Measurements from ENCODE around the gene CGB3. TPM values are rescaled to one million over a fixed set of nuclear protein-coding genes. Genes with fewer than 3 reads are reported as not detected.
"Not testable (repeated sequence)": the region's sequence is repeated elsewhere in the genome, so short reads cannot be mapped to it uniquely, and the experiment has no call there.

CGB3 gene
- total and polyA plus RNA-seq, 10 donors: not detected

DNA sequence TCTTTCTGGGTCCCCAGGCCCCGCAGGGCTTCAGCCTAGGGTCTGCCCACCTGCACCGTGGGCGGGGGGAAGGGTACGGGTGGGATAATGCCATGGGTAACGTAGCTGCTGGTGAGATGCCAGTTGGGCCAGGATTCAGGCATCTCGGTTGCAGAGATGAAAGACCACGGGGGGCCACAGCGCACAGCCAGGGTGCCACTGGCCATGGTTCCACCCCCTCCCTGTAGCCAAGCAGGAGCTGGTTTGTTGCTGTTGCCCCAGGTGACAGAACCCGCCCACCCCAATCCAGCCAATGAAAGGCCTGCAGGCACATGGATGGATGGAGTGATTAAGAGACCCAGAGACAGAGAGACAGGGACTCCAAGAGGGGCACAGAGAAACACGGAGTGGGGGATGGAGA, 34.4 kb upstream of the CGB3 start:
- WGBS, 5 donors: 44 to 62% (median 48%) methylated on average over 8 to 10 of the region's 10 CpGs
- Histone ChIP-seq H3K27ac (no peak overlapping the region), H3K36me3 (no peaks in the 10 kb centered on the region), H3K27me3 (replicated peaks in 1 of 7) (peaks cover 0 to 85% (median 36%) of the 10 kb centered on the region in 7 donors), H3K4me1 (peaks cover 14 to 30% (median 23%) of the 10 kb centered on the region in 6 donors), H3K4me3 (no peak overlapping the region), H3K9me3 (no peaks in the 10 kb centered on the region)
- intact Hi-C loops (cut with DNase I; ENCODE audit: low total_unique reads): no loop called here
- TF ChIP-seq POLR2AphosphoS5 (IDR thresholded peaks at IDR 0.05): no peak
- TF ChIP-seq, protein P1, sequence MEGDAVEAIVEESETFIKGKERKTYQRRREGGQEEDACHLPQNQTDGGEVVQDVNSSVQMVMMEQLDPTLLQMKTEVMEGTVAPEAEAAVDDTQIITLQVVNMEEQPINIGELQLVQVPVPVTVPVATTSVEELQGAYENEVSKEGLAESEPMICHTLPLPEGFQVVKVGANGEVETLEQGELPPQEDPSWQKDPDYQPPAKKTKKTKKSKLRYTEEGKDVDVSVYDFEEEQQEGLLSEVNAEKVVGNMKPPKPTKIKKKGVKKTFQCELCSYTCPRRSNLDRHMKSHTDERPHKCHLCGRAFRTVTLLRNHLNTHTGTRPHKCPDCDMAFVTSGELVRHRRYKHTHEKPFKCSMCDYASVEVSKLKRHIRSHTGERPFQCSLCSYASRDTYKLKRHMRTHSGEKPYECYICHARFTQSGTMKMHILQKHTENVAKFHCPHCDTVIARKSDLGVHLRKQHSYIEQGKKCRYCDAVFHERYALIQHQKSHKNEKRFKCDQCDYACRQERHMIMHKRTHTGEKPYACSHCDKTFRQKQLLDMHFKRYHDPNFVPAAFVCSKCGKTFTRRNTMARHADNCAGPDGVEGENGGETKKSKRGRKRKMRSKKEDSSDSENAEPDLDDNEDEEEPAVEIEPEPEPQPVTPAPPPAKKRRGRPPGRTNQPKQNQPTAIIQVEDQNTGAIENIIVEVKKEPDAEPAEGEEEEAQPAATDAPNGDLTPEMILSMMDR (IDR thresholded peaks at IDR 0.05 in 8 of 11, conservative IDR thresholded peaks at IDR 0.05 in 3 of 11): no peak
- TF ChIP-seq POLR2A (IDR thresholded peaks at IDR 0.05): no peak
- no peak for DNase-seq

DNA sequence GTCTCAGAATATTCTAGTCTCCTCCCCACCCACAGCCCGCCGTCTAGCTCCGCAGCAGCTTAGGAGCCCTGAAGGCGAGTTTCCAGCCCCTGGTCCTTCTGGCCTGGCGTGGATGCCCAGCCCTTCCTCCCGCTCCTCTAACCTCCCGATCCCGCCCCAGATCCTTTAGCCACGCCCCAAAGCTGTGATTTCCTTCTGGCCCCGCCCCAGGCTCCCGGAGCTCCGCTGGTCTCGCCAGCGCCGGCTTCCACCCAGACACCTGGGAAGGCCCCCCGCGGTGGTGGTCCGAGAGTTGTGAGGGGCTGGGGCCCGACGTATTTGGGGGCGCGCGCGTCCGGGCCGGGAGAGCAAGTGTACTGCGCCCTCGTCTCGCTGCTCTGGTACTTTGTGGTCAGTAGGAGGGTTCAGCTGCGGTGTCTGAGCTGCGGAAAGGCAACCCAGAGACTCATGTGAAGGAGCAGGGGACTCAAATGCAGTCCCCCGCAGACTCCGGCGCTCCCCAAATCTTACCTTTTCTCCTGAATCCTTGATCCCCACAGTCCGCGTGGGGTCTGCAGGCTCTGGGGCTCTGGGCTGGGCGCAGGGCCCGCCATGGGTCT, 33.6 kb upstream of the CGB3 start, which contains the start of gene CGB7:
Gene CGB7, minus strand, starts transcription at position 114 of the 599 bp plus-strand sequence. CDS start 2,374 bp downstream, outside the sequence.
- no peaks in the 10 kb centered on the region for H3K9me3 ChIP-seq
- H3K4me3 ChIP-seq: peak within 1 kb of the TSS; percentile 33 to 73 (median 51)
- intact Hi-C loops (cut with DNase I; ENCODE audit: low total_unique reads): no loop called here
- no peak within 1 kb of the TSS for H3K27ac ChIP-seq
- 4 to 10% (median 6%) methylated on average over 17 to 38 of the region's 38 CpGs for WGBS, 5 donors
- TF ChIP-seq POLR2AphosphoS5 (IDR thresholded peaks at IDR 0.05) (peak in 1 of 3 donors; percentile 14), POLR2A (IDR thresholded peaks at IDR 0.05) (no peak)
- no peaks in the 10 kb centered on the region for H3K36me3 ChIP-seq
- peaks cover 0 to 77% (median 33%) of the 10 kb centered on the region in 7 donors for H3K27me3 ChIP-seq (replicated peaks in 1 of 7)
- peak; percentile 79 for DNase-seq
- peaks cover 14 to 30% (median 23%) of the 10 kb centered on the region in 6 donors for H3K4me1 ChIP-seq

DNA sequence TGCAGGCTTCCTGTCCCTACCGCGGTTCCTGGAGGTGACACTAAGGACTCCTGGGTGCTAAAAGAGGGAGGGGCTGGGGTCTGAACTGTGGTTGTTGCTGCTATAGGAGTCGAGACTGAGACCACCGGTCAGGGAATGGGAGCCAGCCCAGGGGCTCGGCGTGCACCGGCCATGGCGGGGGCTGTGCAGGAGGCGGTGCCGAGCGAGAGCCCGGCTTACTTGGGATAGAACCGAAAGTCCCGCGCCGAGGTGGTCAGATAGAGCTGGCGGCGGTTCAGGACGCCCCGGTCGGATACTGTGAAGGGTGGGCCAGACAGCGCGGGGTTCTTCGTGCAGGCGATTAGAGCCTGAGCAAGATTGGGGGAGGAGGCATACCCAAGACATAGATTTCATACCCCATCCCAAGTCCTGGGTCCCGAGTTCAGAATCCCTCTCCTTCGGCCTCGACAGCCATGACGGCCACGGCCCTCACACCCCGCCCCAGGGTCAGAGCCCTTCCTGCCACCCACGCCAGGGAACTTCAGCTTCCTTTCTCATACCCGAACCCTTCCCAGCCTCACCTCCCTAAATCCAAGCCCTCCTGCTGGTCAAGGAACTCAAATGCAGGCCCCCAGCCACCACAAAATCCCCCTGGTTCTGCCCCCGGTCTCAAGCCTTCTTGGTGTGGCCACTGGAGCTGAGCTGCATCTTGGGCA, 32.9 kb upstream of the CGB3 start:
- WGBS, 5 donors: 1 to 13% (median 2%) methylated on average over 20 to 34 of the region's 34 CpGs
- intact Hi-C loops (cut with DNase I; ENCODE audit: low total_unique reads); H3K36me3 ChIP-seq; DNase-seq; H3K9me3 ChIP-seq; H3K27ac ChIP-seq: not testable (repeated sequence)
- Histone ChIP-seq H3K27me3 (replicated peaks in 1 of 7) (peaks cover 0 to 70% (median 26%) of the 10 kb centered on the region in 7 donors), H3K4me3 (peak overlapping the region; percentile 33 to 73 (median 51)), H3K4me1 (peaks cover 14 to 30% (median 23%) of the 10 kb centered on the region in 6 donors)

GRCh38 chr19:49056101-49056901, 32.2 kb upstream of the CGB3 start:
- TF ChIP-seq, protein P1 (IDR thresholded peaks at IDR 0.05 in 8 of 11, conservative IDR thresholded peaks at IDR 0.05 in 3 of 11): peak in 7 of 11 experiments; percentile 16 to 55 (median 45)
- TF ChIP-seq POLR2A (IDR thresholded peaks at IDR 0.05) (no peak), POLR2AphosphoS5 (IDR thresholded peaks at IDR 0.05) (peak in 1 of 3 donors; percentile 45)

GRCh38 chr19:49050376-49051033, 26.4 kb upstream of the CGB3 start:
- 80 to 92% (median 86%) methylated on average over 18 to 24 of the region's 24 CpGs for WGBS, 5 donors
- H3K36me3 ChIP-seq; H3K4me3 ChIP-seq; H3K9me3 ChIP-seq; intact Hi-C loops (cut with DNase I; ENCODE audit: low total_unique reads); H3K27me3 ChIP-seq (replicated peaks in 1 of 7); H3K27ac ChIP-seq; DNase-seq; H3K4me1 ChIP-seq: not testable (repeated sequence)

More at GRCh38 chr19:49056101-49056901, 32.2 kb upstream of the CGB3 start:
- Histone ChIP-seq H3K9me3 (no peaks in the 10 kb centered on the region), H3K4me1 (peaks cover 14 to 30% (median 23%) of the 10 kb centered on the region in 6 donors), H3K36me3 (no peaks in the 10 kb centered on the region), H3K27ac (no peak overlapping the region), H3K4me3 (peak overlapping the region; percentile 33 to 73 (median 51)), H3K27me3 (replicated peaks in 1 of 7) (peaks cover 0 to 63% (median 26%) of the 10 kb centered on the region in 7 donors)
- intact Hi-C loops (cut with DNase I; ENCODE audit: low total_unique reads): no loop called here
- peak; percentile 86 for DNase-seq
- 0 to 3% (median 1%) methylated on average over 10 to 63 of the region's 63 CpGs for WGBS, 5 donors

GRCh38 chr19:49049834-49050233, 25.7 kb upstream of the CGB3 start:
- H3K9me3 ChIP-seq; H3K27ac ChIP-seq; H3K4me3 ChIP-seq; H3K27me3 ChIP-seq (replicated peaks in 1 of 7); intact Hi-C loops (cut with DNase I; ENCODE audit: low total_unique reads); DNase-seq; H3K4me1 ChIP-seq; H3K36me3 ChIP-seq: not testable (repeated sequence)
- WGBS, 5 donors: 80 to 87% (median 83%) methylated on average over 2 to 3 of the region's 4 CpGs

DNA sequence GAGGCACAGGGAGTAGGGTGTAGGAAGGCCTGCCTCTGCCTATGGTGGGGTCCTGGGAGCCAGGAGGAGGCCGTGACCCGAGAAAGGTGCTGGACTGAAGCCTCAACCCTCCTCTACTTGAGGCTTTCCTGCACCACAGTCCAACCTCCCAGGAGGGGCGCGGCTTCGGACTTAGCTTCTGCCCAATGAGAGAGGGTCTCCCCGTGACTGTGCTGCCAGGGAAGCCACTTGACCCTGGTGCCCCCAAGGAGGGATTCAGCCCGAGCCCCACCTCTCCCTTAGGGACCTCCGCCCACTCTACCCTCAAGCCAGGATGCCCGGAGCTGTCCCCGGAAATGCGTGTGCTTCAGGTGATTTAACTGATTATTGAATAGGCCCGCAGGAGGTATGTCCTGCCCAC, 24.9 kb upstream of the CGB3 start, which contains the start of gene CGB8:
Gene CGB8, minus strand, starts transcription at position 101 of the 400 bp plus-strand sequence. CDS start 372 bp downstream, outside the sequence.
- H3K4me1 ChIP-seq; H3K9me3 ChIP-seq; H3K4me3 ChIP-seq; DNase-seq; H3K27ac ChIP-seq; H3K36me3 ChIP-seq; H3K27me3 ChIP-seq (replicated peaks in 1 of 7); intact Hi-C loops (cut with DNase I; ENCODE audit: low total_unique reads): not testable (repeated sequence)
- WGBS, 5 donors: 68 to 76% (median 69%) methylated on average over 6 to 10 of the region's 12 CpGs
